ENCODE measurements around the gene LRRC7.

LRRC7 gene

DNA sequence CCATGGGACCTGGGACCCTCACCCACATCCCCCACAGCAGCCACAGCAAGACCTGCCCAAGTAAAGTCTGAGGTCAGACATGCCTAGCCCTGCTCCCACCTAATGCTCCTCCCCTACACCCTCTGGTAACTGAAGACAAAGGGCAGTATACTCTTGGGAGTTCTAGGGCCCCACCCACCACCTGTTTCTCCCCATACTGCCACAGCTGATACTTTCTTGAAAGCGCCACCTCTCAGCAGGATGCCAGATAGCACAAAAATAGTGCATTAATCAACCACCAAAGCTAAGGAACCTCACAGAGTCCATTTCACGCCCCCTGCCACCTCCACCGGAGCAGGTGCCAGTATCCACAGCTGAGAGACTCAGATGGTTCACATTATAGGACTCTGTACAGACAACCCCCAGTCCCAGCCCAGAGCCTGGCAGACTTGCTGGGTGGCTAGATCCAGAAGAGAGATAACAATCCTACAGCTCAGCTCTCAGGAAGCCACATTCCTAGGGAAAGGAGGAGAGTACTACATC, 399.6 kb downstream of the LRRC7 start:
- TF ChIP-seq, protein P1, sequence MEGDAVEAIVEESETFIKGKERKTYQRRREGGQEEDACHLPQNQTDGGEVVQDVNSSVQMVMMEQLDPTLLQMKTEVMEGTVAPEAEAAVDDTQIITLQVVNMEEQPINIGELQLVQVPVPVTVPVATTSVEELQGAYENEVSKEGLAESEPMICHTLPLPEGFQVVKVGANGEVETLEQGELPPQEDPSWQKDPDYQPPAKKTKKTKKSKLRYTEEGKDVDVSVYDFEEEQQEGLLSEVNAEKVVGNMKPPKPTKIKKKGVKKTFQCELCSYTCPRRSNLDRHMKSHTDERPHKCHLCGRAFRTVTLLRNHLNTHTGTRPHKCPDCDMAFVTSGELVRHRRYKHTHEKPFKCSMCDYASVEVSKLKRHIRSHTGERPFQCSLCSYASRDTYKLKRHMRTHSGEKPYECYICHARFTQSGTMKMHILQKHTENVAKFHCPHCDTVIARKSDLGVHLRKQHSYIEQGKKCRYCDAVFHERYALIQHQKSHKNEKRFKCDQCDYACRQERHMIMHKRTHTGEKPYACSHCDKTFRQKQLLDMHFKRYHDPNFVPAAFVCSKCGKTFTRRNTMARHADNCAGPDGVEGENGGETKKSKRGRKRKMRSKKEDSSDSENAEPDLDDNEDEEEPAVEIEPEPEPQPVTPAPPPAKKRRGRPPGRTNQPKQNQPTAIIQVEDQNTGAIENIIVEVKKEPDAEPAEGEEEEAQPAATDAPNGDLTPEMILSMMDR (IDR thresholded peaks at IDR 0.05; ENCODE audit: low read depth, low read length), result no peak
- no peak for DNase-seq (ENCODE audit: extremely low read depth, low read depth)

GRCh38 chr1:69976896-69977295, 409.2 kb downstream of the LRRC7 start:
- no peak for DNase-seq (ENCODE audit: extremely low read depth, low read depth)

GRCh38 chr1:69982992-69983391, 415.3 kb downstream of the LRRC7 start:
- DNase-seq (ENCODE audit: extremely low read depth, low read depth), result no peak
- TF ChIP-seq, protein P1 (IDR thresholded peaks at IDR 0.05; ENCODE audit: low read depth, low read length), result no peak

More at GRCh38 chr1:69976896-69977295, 409.2 kb downstream of the LRRC7 start:
- TF ChIP-seq, protein P1 (IDR thresholded peaks at IDR 0.05; ENCODE audit: low read depth, low read length), result no peak

GRCh38 chr1:69985376-69985775, 417.7 kb downstream of the LRRC7 start:
- TF ChIP-seq, protein P1 (IDR thresholded peaks at IDR 0.05; ENCODE audit: low read depth, low read length), result no peak
- DNase-seq (ENCODE audit: extremely low read depth, low read depth), result no peak

DNA sequence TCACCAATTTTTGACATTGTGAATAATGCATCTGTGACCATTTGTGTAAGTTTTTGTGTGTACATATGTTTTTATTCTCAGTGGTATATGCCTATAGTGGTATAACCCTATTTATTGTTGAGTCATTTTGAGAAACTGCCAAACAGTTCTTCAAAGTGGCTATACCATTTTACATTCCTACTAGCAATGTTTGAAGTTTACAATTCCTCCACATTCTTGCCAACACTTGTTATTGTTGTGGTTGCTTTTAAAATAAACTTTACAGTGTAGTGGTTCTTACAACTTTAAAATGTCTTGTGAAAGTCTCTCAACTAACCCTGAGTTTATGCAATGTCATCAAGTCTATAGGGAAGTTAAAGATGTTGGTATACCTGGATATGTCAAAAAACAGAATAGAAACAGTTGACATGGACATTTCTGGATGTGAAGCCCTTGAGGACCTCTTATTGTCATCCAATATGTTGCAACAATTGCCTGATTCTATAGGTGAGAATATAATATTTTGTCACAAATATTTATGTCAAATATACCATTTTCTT, 418.2 kb downstream of the LRRC7 start:
- DNase-seq (ENCODE audit: extremely low read depth, low read depth), result no peak
- TF ChIP-seq, protein P1 (IDR thresholded peaks at IDR 0.05; ENCODE audit: low read depth, low read length), result no peak

- DNase-seq (ENCODE audit: extremely low read depth, low read depth), result no peak
- TF ChIP-seq, protein P1 (IDR thresholded peaks at IDR 0.05; ENCODE audit: low read depth, low read length), result no peak
These were observed 420.2 kb downstream of the LRRC7 start for GRCh38 chr1:69987881-69988280.

- TF ChIP-seq, protein P1 (IDR thresholded peaks at IDR 0.05; ENCODE audit: low read depth, low read length), result no peak
- no peak for DNase-seq (ENCODE audit: extremely low read depth, low read depth)
These were observed 423.9 kb downstream of the LRRC7 start for GRCh38 chr1:69991644-69992043.

Data from AG09319 (cell line).